PFSK-1 (cell line): ENCODE data around the gene MCTP1.

Source experiments
- FOXP2 ChIP-seq: optimal IDR thresholded peaks from 2 replicates; pipeline ENCODE3; 2011; ENCODE audit warnings: borderline replicate concordance, control low read depth, inconsistent platforms; ENCODE audit not compliant: insufficient read depth; ENCODE audit errors: extremely low read length, extremely low read depth
- POLR2AphosphoS5 ChIP-seq: IDR thresholded peaks from 2 replicates; pipeline ENCODE4 v1.6.1; 2012; ENCODE audit warnings: low read depth, mild to moderate bottlenecking, control low read depth, low read length, moderate library complexity
- REST ChIP-seq, 2 experiments: IDR thresholded peaks; 2 replicates each; pipeline versions ENCODE4 v1.6.1 to v1.8.0; 2011 to 2012; ENCODE audit warnings: low read depth in 2 of 2, low read length in 2 of 2, control low read depth in 1 of 2, inconsistent platforms in 1 of 2, mild to moderate bottlenecking in 1 of 2, moderate library complexity in 1 of 2; ENCODE audit not compliant: insufficient read depth in 1 of 2
- SIN3A ChIP-seq: IDR thresholded peaks from 2 replicates; pipeline ENCODE4 v1.6.1; 2012; ENCODE audit warnings: mild to moderate bottlenecking, low read length, moderate library complexity, borderline replicate concordance; ENCODE audit not compliant: insufficient read depth
- TAF1 ChIP-seq: IDR thresholded peaks from 2 replicates; pipeline ENCODE4 v1.6.1; 2012; ENCODE audit warnings: low read length, control low read depth, borderline replicate concordance; ENCODE audit not compliant: insufficient read depth

MCTP1 gene

GRCh38 chr5:94908889-94909480, 375.9 kb downstream of the MCTP1 start:
- TF ChIP-seq POLR2AphosphoS5 (no peak), FOXP2 (no peak), TAF1 (no peak), SIN3A (no peak), REST (IDR thresholded peaks at IDR 0.05; ENCODE audit: insufficient read depth in 1 of 2, low read depth in 2 of 2, low read length in 2 of 2) (no peak)

GRCh38 chr5:94906750-94907149, 378.1 kb downstream of the MCTP1 start:
- TF ChIP-seq SIN3A (no peak), REST (IDR thresholded peaks at IDR 0.05; ENCODE audit: insufficient read depth in 1 of 2, low read depth in 2 of 2, low read length in 2 of 2) (no peak), TAF1 (no peak), FOXP2 (no peak), POLR2AphosphoS5 (no peak)

GRCh38 chr5:94903726-94904125, 381.2 kb downstream of the MCTP1 start:
- no peak for TF ChIP-seq TAF1
- no peak for TF ChIP-seq REST (IDR thresholded peaks at IDR 0.05; ENCODE audit: insufficient read depth in 1 of 2, low read depth in 2 of 2, low read length in 2 of 2)

- TF ChIP-seq FOXP2 = no peak
- TF ChIP-seq SIN3A = no peak
- no peak for TF ChIP-seq POLR2AphosphoS5
- no peak for TF ChIP-seq REST (IDR thresholded peaks at IDR 0.05; ENCODE audit: insufficient read depth in 1 of 2, low read depth in 2 of 2, low read length in 2 of 2)
- no peak for TF ChIP-seq TAF1
Measured at GRCh38 chr5:94901191-94901979, 383.5 kb downstream of the MCTP1 start.
